HG03103 (cell line): ENCODE results near the gene SLC6A19.
"Not testable (repeated sequence)": the region's sequence is repeated elsewhere in the genome, so short reads cannot be mapped to it uniquely, and the experiment has no call there.

ENCODE experiments used
- ATAC-seq: cut with Tn5 transposase; IDR thresholded peaks from one replicate; pipeline ENCODE4 v1.9.1; 2021; ENCODE audit warnings: low read depth; ENCODE audit not compliant: unreplicated experiment

The SLC6A19 gene

GRCh38 chr5:1217596-1218206, 16.3 kb downstream of the SLC6A19 start:
- no peak for ATAC-seq

- ATAC-seq, result no peak
Measured at GRCh38 chr5:1218351-1219080, 17.1 kb downstream of the SLC6A19 start.

- ATAC-seq, result no peak
Measured at GRCh38 chr5:1219098-1219767, 17.8 kb downstream of the SLC6A19 start.

GRCh38 chr5:1219768-1220100, 18.3 kb downstream of the SLC6A19 start:
- no peak for ATAC-seq

- no peak for ATAC-seq
Measured at GRCh38 chr5:1220351-1220750, 19.0 kb downstream of the SLC6A19 start.

- no peak for ATAC-seq
Measured at GRCh38 chr5:1220831-1221230, 19.4 kb downstream of the SLC6A19 start.

- no peak for ATAC-seq
Measured at GRCh38 chr5:1221721-1222120, 20.3 kb downstream of the SLC6A19 start.

- ATAC-seq, result no peak
Measured at GRCh38 chr5:1222147-1222546, 20.8 kb downstream of the SLC6A19 start.

- no peak for ATAC-seq
Measured at GRCh38 chr5:1222621-1223277, 21.4 kb downstream of the SLC6A19 start.

- no peak for ATAC-seq
Measured at GRCh38 chr5:1223278-1223670, 21.9 kb downstream of the SLC6A19 start.

- ATAC-seq, result no peak
Measured at GRCh38 chr5:1224631-1225030, 23.2 kb downstream of the SLC6A19 start.

GRCh38 chr5:1225081-1225480, 23.7 kb downstream of the SLC6A19 start, which contains the start of gene SLC6A18:
Gene SLC6A18, plus strand, starts transcription at chr5:1225381. Its CDS starts 97 bp downstream, at chr5:1225478.
- ATAC-seq, result no peak

GRCh38 chr5:1226231-1226630, 24.8 kb downstream of the SLC6A19 start:
- ATAC-seq, result no peak

- no peak for ATAC-seq
Measured at GRCh38 chr5:1226839-1227581, 25.6 kb downstream of the SLC6A19 start.

- ATAC-seq, result no peak
Measured at GRCh38 chr5:1227667-1228066, 26.3 kb downstream of the SLC6A19 start.

- no peak for ATAC-seq
Measured at GRCh38 chr5:1228120-1228519, 26.7 kb downstream of the SLC6A19 start.

GRCh38 chr5:1229023-1229422, 27.6 kb downstream of the SLC6A19 start:
- not testable (repeated sequence) for ATAC-seq

- ATAC-seq, result no peak
Measured at GRCh38 chr5:1229822-1230221, 28.4 kb downstream of the SLC6A19 start.

GRCh38 chr5:1230551-1230950, 29.2 kb downstream of the SLC6A19 start:
- no peak for ATAC-seq

GRCh38 chr5:1231354-1231905, 30.0 kb downstream of the SLC6A19 start:
- ATAC-seq, result no peak
